PFSK-1 (cell line): ENCODE measurements around the gene PLA2G4A.

Experiments used
- FOXP2 ChIP-seq: optimal IDR thresholded peaks from 2 replicates; pipeline ENCODE3; 2011; ENCODE audit warnings: borderline replicate concordance, control low read depth, inconsistent platforms; ENCODE audit not compliant: insufficient read depth; ENCODE audit errors: extremely low read length, extremely low read depth
- POLR2AphosphoS5 ChIP-seq: IDR thresholded peaks from 2 replicates; pipeline ENCODE4 v1.6.1; 2012; ENCODE audit warnings: low read depth, mild to moderate bottlenecking, control low read depth, low read length, moderate library complexity
- REST ChIP-seq, 2 experiments: IDR thresholded peaks; 2 replicates each; pipeline versions ENCODE4 v1.6.1 to v1.8.0; 2011 to 2012; ENCODE audit warnings: low read depth in 2 of 2, low read length in 2 of 2, control low read depth in 1 of 2, inconsistent platforms in 1 of 2, mild to moderate bottlenecking in 1 of 2, moderate library complexity in 1 of 2; ENCODE audit not compliant: insufficient read depth in 1 of 2
- SIN3A ChIP-seq: IDR thresholded peaks from 2 replicates; pipeline ENCODE4 v1.6.1; 2012; ENCODE audit warnings: mild to moderate bottlenecking, low read length, moderate library complexity, borderline replicate concordance; ENCODE audit not compliant: insufficient read depth
- TAF1 ChIP-seq: IDR thresholded peaks from 2 replicates; pipeline ENCODE4 v1.6.1; 2012; ENCODE audit warnings: low read length, control low read depth, borderline replicate concordance; ENCODE audit not compliant: insufficient read depth

GRCh38 chr1:186878356-186878755 lies 49.6 kb downstream of the PLA2G4A start:
- no peak for TF ChIP-seq FOXP2
- no peak for TF ChIP-seq SIN3A
- no peak for TF ChIP-seq REST (IDR thresholded peaks at IDR 0.05; ENCODE audit: insufficient read depth in 1 of 2, low read depth in 2 of 2, low read length in 2 of 2)
- no peak for TF ChIP-seq POLR2AphosphoS5
- no peak for TF ChIP-seq TAF1
